MM.1S (cell line): Measurements from ENCODE around the gene ZBTB46.

ENCODE experiments used
- EZH2 ChIP-seq: fragments of 300-600 bp; sonication (generic); optimal IDR thresholded peaks from 2 replicates; pipeline ENCODE3; 2017; ENCODE audit warnings: low read depth, mild to moderate bottlenecking, antibody characterized with exemption, low read length, mixed read lengths
- EZH2phosphoT487 ChIP-seq: fragments of 300-600 bp; sonication (generic); IDR thresholded peaks from 2 replicates; pipeline ENCODE4 v1.6.1; 2018; ENCODE audit warnings: antibody characterized with exemption, low read length
- TF ChIP-seq, protein P1 (sequence below): fragments of 300-600 bp; sonication (generic); IDR thresholded peaks from 2 replicates; pipeline ENCODE4 v1.5.1; 2016; ENCODE audit warnings: antibody characterized with exemption, low read length, mixed read lengths

DNA sequence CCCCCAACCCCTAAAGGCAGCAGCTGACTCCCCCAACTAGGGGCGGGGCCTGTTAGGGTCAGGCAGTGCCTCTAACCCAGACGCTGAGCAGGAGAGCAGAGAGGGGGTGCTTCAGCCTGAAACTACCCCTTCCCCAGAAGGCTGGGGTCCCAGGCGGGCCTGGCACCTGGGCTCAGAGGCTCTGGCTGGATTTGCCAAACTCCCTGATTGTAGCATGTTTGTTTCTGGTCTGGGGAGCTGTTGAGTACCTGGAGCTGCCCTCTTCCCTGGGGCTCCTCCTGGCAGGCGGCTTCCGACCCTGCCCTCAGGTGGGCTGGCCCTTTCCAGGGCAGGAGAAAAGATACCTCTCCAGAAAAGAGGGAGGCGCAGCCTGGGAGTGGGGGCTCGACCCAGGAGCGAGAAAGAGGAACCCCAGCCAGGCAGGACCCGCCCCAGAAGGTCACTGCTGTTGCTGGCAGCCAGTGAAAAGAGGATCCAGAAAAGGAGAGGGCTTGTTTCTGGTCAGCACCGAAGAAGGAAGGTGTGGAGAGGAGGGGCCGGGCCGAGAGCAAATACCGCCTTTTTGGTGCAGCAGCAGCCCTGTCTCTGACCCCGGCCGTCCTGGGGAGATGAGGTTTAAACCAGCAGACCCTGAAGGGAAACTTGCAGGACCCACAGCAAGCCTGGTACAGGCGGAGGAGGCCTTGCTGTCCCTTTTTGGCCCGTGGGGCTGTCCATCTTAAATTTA, 29.4 kb upstream of the ZBTB46 start:
- TF ChIP-seq, protein P1, sequence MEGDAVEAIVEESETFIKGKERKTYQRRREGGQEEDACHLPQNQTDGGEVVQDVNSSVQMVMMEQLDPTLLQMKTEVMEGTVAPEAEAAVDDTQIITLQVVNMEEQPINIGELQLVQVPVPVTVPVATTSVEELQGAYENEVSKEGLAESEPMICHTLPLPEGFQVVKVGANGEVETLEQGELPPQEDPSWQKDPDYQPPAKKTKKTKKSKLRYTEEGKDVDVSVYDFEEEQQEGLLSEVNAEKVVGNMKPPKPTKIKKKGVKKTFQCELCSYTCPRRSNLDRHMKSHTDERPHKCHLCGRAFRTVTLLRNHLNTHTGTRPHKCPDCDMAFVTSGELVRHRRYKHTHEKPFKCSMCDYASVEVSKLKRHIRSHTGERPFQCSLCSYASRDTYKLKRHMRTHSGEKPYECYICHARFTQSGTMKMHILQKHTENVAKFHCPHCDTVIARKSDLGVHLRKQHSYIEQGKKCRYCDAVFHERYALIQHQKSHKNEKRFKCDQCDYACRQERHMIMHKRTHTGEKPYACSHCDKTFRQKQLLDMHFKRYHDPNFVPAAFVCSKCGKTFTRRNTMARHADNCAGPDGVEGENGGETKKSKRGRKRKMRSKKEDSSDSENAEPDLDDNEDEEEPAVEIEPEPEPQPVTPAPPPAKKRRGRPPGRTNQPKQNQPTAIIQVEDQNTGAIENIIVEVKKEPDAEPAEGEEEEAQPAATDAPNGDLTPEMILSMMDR = no peak
- TF ChIP-seq EZH2 (no peak), EZH2phosphoT487 (no peak)
